HK-2 (cell line): ENCODE results near the gene ERAL1.
"Not testable (repeated sequence)": the region's sequence is repeated elsewhere in the genome, so short reads cannot be mapped to it uniquely, and the experiment has no call there.

Source experiments
- DNase-seq: peaks from one replicate; pipeline ENCODE4 v3.0.0-alpha.2; 2018; ENCODE audit not compliant: unreplicated experiment

The ERAL1 gene

DNA sequence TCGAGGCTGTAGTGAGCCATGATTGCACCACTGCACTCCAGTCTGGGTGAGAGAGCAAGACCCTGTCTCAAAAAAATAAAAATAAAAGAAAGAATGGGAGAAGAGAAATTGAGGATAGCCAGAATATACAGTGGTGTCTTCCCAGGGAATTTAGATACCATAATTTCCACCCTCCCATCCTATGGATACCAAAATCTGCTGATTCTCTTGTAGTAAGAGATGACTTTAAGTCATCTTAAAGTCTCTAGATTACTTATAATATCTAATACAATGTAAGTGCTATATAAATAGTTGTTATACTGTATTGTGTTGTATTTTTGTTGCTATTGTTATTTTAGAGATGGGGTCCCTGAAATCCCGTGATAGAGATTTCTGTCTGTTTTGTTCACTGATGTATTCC, 1.5 kb upstream of the ERAL1 start:
- DNase-seq: no peak

DNA sequence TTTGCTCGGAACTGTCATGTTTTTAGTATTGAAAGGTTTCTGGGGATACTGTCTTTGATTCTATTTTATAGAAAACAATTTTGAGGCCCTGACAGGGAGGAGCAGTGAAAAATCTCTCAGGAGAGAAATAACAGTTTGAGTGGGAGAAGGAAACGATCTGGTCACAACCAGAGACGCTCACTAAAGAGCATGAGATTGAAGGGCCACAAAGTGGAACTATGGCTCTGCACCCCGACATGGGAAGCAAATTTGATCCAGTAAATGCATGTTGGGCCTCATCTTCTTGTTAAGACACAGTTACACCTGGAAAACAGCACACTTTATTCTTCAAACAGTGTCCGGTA, 492 bp downstream of the ERAL1 start:
- no peak for DNase-seq

DNA sequence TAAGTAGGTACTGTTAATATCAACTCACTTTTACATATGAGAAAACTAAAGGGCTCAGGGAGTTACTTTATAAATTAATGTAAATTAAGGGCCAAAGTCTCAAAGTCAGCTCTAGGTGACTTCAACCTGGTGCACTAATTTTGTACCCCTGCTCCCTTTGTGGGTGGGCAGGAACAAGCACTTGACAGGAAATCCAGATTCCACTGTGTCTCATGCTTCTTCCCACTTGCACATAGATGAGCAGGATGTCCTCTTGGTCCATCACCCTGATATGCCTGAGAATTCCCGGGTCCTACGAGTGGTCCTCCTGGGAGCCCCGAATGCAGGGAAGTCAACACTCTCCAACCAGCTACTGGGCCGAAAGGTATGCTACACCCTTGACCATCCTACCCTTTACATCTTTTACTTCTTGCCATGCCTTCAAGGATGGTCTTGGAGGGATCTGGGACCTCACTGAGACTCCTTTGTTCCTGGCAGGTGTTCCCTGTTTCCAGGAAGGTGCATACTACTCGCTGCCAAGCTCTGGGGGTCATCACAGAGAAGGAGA, 1.3 kb downstream of the ERAL1 start:
- DNase-seq: no peak

DNA sequence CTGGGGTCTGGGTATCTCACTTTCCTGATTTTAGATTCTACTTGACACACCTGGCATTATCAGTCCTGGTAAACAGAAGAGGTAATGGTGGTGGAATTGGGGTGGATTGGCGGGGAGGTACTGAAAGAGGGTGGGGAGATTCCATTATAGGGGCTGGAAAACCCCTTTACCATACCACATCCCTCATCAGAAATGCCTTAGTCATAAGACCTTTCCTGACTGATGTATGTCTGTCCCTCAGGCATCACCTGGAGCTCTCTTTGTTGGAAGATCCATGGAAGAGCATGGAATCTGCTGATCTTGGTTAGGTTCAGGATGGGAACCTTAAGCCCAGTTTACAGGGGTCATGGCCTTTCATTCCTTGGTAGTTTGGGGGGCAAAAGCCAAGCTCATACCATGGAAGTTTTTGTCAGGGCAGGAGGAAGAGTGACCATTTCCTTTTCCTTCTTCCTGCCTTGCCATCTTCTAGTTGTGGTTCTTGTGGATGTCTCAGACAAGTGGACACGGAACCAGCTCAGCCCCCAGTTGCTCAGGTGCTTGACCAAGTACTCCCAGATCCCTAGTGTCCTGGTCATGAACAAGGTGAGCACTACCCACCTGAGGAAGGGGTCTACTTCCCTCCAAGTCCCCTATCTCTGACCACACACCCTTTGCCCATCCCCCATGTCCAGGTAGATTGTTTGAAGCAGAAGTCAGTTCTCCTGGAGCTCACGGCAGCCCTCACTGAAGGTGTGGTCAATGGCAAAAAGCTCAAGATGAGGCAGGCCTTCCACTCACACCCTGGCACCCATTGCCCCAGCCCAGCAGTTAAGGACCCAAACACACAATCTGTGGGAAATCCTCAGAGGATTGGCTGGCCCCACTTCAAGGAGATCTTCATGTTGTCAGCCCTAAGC, 3.3 kb downstream of the ERAL1 start:
- no peak for DNase-seq

DNA sequence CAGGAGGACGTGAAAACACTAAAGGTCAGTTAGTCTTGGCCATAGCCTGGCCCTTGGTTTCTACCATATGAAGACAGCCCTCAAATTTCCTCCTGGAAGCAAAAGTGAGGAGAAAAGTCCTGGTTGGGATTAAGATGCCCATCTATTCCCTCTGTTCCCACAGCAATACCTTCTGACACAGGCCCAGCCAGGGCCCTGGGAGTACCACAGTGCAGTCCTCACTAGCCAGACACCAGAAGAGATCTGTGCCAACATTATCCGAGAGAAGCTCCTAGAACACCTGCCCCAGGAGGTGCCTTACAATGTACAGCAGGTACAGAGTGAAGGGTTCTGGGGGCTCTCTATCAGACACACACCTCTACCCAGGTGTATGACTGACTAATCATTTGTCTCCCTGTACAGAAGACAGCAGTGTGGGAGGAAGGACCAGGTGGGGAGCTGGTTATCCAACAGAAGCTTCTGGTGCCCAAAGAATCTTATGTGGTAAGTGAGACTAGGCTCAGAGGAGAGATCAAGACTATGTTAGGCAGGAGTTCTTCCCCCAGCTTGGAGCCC, 4.1 kb downstream of the ERAL1 start:
- DNase-seq: no peak

DNA sequence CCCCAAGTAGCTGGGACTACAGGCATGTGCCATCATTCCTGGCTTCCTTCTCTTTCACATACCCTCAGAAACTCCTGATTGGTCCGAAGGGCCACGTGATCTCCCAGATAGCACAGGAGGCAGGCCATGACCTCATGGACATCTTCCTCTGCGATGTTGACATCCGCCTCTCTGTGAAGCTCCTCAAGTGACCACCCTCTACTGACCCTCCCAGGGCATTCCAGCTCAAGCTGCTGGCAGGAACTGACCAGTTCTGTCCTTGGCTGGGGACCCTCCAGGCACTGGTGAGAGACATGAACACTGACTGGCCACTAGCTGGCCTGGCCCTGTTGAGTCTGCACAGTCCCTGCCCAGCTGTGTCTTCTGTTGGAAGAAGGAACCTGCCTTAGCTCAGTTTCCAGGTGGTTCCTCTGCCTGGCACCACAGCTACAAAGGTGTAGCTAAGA, 5.6 kb downstream of the ERAL1 start:
- DNase-seq: no peak

DNA sequence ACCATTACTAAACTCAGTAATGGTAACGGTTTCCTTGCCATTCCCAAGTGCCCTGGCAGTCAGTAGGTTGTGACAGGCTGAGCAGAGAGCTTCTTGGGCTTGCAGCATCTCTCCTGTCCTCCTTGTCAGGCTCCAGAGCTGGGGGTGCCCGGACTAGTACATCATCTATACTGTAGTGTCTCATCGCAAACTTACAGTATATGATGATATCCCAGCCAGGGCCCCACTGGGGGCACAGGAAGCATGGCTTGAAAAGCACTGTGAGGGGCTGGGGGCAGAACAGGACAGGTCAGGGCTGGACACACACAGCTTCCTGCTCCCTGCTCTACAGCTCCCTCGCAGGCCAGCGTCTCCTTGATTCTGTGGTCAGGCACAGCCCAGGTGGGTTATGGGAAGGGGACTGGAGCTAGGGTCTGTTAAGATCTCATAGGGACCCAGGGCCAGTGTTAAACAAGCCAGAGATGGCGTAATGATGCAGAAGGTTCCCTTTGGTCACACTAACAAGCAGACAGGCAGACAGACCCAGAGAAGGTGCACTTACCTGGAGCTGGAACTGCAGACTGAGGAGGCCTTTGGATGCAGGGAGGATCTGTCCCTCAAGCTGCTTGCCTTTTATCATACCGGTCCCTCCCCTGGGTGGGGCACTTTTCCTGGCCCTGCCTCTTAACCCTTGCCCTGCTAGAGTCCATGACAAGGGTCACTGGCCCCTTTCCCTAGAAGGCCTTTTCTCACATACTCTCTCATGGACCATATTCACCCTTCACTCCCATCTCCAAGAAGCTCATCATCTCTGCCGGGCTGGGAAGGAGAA, 6.8 kb downstream of the ERAL1 start:
- no peak for DNase-seq

DNA sequence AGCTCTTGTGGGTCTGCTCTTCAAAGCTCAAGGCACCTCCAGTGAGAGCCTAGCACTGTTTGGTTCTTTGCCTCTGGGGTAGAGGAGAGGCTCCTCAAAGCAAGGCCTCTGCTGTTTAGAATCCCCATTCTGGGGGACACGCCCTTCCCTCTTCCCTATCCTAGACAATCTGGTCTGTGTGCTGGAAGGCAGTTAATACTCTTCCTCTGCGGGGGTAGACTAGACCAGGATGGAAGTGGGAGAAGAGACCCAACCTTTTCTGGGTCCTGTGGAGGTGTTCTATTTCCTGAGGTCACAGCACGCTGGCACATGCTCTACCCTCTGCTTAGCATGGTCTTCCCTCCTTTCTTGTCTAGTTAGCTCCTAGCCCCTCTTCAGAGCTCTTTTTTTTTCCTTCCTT, 7.7 kb downstream of the ERAL1 start:
- DNase-seq: no peak

DNA sequence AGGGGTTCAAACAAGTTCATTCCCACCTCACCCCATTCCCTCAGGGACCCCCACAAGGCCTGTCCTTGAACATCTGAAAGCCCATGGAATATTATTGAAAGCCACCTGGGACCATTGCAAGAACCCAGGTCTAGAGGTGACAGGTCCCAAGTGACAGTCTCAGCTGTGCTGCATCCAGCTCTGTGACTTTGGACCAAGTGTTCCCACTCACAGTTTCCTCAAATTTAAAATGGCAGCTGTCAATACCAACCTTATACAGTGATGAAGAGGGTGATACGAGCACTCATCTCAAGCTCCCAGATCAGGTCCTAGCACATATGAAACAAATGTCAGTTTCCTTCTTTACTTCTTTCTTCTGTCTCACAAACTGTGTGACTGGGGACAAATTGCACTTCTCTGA, 9.1 kb downstream of the ERAL1 start:
- no peak for DNase-seq

DNA sequence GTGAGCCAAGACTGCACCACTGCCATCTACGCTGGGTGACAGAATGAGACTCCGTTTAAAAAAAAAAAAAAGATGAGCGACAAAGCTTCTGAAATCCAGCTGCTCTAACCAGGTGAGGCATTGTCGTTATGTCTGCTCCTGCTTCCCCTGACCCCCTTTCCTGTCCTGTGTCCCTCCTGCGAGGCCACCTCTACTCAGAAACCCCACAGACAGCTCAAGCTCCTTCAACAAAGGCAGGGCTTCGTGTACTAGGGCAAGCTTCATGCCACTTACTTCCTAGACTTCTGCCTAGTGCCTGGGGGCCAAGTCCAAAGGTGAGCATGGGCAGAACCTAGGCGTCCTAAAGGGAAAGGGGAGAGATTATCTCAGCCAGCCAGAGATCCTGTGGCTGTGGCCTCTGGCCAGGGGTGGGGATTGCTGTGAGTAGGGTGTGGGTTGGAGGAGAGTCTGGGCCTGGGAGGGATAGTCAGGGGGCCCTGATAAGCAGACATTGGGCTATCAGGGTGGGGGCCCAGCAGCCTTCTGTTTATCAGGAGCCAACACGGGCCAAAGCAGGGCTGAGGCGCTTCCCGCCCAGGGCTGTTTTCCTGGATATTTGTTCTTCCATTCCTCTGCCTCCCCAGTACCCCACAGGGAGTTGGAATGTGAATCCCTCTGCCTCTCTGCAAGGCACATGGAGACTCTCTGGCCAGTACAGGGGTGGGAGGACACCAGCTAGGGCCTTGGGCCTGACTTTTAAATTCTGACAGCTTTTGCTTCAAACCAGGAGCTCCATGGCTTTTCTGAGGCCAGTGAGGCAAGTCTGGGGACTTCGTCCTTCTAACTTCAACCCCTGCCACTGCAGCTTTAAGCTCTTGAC, 10.4 kb downstream of the ERAL1 start:
- no peak for DNase-seq

DNA sequence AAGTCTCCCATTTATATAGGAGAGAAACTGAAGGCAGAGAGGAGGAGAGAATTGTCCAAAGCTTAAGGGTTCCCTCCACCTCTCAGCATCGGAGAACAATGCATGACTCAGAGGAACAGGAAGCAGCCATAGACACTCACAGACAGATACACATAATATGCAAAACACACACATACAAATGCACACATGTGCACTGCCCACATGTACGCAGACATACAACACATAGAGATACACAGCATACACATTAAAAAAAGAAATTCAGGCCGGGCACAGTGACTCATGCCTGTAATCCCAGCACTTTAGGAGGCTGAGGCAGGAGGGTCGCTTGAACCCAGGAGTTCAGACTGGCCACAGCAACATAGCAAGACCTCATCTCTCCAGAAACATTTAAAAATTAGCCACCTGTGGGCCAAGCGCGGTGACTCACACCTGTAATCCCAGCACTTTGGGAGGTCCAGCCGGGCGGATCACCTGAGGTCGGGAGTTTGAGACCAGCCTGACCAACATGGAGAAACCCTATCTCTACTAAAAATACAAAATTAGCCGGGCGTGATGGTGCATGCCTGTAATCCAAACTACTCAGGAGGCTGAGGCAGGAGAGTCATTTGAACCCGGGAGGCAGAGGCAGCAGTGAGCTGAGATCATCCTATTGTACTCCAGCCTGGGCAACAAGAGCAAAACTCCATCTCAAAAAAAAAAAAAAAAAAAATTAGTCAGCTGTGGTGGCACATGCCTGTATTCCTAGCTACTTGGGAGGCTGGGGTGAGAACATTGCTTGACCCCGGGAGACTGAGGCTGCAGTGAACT, 11.3 kb downstream of the ERAL1 start:
- DNase-seq: no peak

DNA sequence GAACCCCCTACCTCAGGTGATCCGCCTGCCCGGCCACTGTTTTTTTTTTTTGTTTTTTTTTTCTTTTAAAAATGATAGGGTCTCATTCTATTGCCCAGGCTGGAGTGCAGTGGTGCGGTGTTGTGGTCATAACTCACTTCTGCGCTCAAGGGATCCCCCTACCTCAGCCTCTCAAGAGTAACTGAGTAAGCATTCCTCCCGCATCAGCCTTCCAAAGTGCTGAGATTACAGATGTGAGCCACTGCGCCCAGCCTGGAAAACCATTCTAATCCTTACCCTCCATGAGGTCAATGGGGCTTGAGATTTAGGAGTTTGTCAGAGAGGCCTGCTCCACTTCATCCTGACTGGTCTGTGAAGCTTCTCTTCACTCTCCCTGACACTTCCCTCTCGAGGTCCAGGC, 12.5 kb downstream of the ERAL1 start:
- no peak for DNase-seq

DNA sequence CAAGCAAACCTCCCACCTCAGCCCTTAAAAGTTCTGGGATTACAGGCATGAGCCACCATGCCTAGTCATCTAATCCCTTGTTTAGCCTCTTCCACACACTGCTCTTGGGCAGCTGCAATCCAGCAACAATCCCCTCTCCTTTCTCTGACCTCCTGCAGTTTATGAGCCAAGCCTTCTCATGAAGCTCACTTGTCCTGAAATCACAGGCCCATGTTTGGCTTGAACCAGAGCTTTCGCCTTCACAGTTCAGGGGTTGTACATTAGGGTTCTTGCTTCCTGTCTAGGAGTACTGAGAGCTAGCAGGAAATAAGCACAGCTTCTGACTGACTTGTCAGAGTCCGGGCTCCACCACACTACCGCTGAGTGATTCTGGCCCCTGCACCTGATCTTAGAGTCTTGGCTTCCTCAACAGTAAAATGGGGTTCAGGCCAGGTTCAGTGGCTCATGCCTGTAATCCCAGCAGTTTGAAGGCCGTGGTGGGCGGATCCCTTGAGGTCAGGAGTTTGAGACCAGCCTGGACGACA, 16.3 kb downstream of the ERAL1 start:
- DNase-seq: no peak

DNA sequence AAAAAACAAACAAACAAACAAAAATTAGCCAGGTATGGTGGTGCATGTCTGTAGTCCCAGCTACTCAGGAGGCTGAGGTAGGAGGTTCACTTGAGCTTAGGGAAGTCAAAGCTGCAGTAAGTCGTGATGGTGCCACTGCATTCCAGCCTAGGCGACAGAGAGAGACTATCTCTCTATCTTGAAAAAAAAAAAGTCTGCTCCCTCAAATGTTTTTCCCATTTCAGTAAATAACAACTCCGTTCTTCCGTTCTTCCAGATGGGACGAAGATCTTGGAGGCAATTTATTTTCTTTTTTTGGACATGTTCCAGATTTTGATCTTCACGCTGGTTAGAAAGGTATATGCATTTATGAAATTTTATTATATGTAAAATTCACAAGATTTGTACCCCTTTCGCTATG, 19.0 kb downstream of the ERAL1 start:
- no peak for DNase-seq

DNA sequence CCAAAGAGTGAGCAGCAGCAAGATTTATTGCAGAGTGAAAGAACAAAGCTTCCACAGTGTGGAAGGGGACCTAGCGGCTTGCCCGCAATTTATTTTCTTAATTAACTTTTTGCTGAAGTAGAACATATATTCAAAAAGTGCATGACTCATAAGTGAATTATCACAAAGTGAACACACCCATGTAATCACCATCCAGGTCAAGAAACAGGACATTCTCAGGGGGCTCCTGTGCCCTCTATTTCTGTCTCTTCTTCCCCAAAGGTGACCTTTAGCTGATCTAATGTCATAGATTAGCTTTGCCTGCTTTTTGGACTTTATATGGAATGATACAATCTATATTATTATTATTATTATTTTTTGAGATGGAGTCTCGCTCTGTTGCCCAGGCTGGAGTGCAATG, 19.9 kb downstream of the ERAL1 start:
- DNase-seq: no peak

DNA sequence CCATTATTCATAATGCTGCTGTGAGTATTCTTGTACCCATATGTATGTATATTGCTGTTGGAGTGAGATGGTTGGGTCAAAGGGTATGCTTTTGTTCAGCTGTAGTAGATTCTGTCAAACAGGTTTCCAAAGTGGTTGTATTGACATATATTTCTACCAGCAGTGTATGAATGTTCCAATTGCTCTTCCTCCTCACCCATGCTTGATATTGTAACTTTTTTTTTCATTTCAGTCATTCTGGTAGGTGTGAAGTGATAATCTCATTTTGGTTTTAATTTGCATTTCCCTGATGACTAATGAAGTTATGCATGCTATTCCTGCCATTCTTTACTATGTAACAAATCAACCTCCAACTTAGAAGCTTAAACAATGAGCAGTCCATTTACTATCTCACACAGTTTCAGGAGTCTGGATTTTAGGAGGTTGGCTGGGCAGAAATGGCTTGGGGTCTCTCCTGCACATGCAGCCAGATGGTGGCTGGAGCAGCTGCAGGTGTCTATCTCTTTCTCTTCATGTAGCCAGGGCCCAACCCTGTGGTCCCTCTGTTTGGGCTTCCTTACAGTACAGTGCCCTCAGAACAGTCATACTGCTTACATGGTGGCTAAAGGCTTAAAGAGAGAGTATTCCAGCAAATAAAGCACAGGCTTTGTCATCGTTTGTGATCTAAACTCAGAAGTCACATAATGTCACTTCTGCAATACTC, 21.2 kb downstream of the ERAL1 start:
- DNase-seq: no peak

DNA sequence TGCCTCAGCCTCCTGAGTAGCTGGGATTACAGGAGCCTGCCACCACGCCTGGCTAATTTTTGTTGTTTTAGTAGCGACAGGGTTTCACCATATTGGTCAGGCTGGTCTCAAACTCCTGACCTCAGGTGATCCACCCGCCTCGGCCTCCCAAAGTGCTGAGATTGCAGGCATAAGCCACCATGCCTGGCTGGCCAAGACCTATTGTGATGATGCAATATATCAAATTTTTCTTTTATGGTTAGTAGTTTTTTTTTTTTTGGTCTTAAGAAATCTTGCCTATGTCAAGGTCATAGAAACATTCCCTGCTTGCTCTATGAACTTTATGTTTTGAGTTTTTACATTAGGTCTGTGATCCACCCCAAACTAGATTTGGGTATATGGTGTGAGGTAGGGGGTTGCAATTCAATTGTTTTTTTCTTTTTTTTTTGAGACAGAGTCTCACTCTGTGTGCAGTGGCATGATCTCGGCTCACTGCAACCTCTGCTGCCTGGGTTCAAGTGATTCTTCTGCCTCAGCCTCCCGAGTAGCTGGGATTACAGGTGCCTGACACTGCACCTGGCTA, 22.4 kb downstream of the ERAL1 start:
- not testable (repeated sequence) for DNase-seq

DNA sequence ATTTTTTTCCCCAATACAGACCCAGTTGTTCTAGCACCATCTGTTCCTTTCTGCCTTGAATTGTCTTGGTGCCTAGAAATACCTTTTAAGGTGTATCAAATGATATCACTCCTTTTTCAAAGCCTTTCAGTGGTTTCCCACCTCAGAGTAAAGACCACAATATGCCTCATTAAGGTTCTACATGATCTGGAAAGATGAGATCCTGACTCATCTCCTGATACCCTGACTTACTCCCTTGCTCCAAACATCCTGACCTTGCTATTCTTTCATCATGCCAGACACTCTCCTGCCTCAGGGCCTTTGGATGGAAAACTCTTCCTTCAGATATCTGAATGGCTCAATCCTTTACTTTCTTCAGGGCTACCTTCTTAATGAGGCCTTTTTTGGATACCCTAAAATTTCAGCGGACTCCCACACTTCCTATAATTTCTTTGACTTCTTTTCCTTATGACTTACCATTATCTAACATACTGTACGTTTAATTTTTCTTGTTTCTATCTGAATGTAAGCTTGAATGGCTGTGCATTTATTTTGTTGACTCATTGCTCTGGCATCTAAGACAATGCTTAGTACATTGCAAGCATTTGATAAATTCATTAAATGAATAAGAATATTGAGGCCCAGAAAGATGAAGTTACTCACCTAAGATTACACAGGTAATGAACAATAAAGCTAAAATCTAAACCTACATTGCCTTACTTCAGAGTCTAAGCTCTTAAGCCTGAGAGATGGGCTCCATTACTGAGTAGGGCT, 23.5 kb downstream of the ERAL1 start:
- no peak for DNase-seq

DNA sequence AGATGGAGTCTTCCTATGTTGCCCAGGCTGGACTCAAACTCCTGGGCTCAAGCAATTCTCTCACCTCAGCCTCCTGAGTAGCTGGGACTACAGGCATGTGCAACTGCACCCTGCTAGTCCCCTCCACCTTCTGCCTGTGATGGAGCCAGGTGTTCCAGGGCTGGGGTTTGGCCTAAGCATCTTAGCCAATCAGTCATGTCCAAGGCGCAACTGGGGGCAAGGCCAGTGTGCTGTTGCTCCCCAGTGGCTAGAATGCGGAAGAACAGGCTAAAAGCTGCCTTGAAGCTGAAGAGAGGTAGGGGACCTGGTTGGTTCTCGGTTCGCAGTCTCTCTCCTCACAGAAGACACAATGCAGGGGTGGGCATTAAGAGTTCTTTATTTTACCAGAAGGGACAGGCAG, 24.2 kb downstream of the ERAL1 start:
- peak; percentile 30 for DNase-seq
